BLaER1 (cell line): ENCODE results near the gene DHX16.
A peak's percentile ranks its signal among the peaks of the same experiment; 100 is the strongest.
"Not testable (repeated sequence)": the region's sequence is repeated elsewhere in the genome, so short reads cannot be mapped to it uniquely, and the experiment has no call there.

ENCODE experiments used
- H3K27ac ChIP-seq: shearing (Covaris generic); formaldehyde crosslinking; 2 replicates; pipeline ENCODE4 v1.8.1; 2022
- H3K27me3 ChIP-seq: shearing (Covaris generic); formaldehyde crosslinking; 2 replicates; pipeline ENCODE4 v1.8.1; 2022
- H3K36me3 ChIP-seq: shearing (Covaris generic); formaldehyde crosslinking; 2 replicates; pipeline ENCODE4 v1.8.1; 2022
- H3K4me1 ChIP-seq: shearing (Covaris generic); formaldehyde crosslinking; 2 replicates; pipeline ENCODE4 v1.8.1; 2022
- H3K4me2 ChIP-seq: shearing (Covaris generic); formaldehyde crosslinking; 2 replicates; pipeline ENCODE4 v1.8.1; 2022
- H3K4me3 ChIP-seq: shearing (Covaris generic); formaldehyde crosslinking; 2 replicates; pipeline ENCODE4 v1.8.1; 2022
- H3K9ac ChIP-seq: shearing (Covaris generic); formaldehyde crosslinking; 2 replicates; pipeline ENCODE4 v1.8.1; 2022
- H3K9me3 ChIP-seq: shearing (Covaris generic); formaldehyde crosslinking; 2 replicates; pipeline ENCODE4 v1.8.1; 2022
- H4K20me1 ChIP-seq: shearing (Covaris generic); formaldehyde crosslinking; 2 replicates; pipeline ENCODE4 v1.8.1; 2022
- Cebpa-rat ChIP-seq: shearing (Covaris generic); IDR thresholded peaks from 2 replicates; pipeline ENCODE4 v1.8.1; 2022

DHX16 gene

GRCh38 chr6:30679765-30680535 is 7.1 kb upstream of the DHX16 start:
- Histone ChIP-seq H3K4me3 (peak overlapping the region; percentile 91), H4K20me1 (peaks cover 80% of the 10 kb centered on the region), H3K36me3 (peaks cover 66% of the 10 kb centered on the region), H3K4me1 (peaks cover 59% of the 10 kb centered on the region), H3K27me3 (no peaks in the 10 kb centered on the region), H3K27ac (peak overlapping the region; percentile 100), H3K9ac (peak overlapping the region; percentile 100), H3K4me2 (peak overlapping the region; percentile 95), H3K9me3 (no peaks in the 10 kb centered on the region)
- no peak for TF ChIP-seq Cebpa-rat

GRCh38 chr6:30678964-30679726 is 6.3 kb upstream of the DHX16 start:
- Histone ChIP-seq H3K4me3 (peak overlapping the region; percentile 91), H3K36me3 (peaks cover 64% of the 10 kb centered on the region), H3K4me1 (peaks cover 63% of the 10 kb centered on the region), H3K9ac (peak overlapping the region; percentile 100), H3K9me3 (no peaks in the 10 kb centered on the region), H3K4me2 (peak overlapping the region; percentile 95), H3K27ac (peak overlapping the region; percentile 100), H3K27me3 (no peaks in the 10 kb centered on the region), H4K20me1 (peaks cover 75% of the 10 kb centered on the region)
- TF ChIP-seq Cebpa-rat = no peak

GRCh38 chr6:30676660-30677285 is 4.0 kb upstream of the DHX16 start:
- no peaks in the 10 kb centered on the region for H3K9me3 ChIP-seq
- H3K4me3 ChIP-seq = peak overlapping the region; percentile 40
- H3K27ac ChIP-seq = peak overlapping the region; percentile 45
- H3K36me3 ChIP-seq = peaks cover 59% of the 10 kb centered on the region
- TF ChIP-seq Cebpa-rat = no peak
- no peaks in the 10 kb centered on the region for H3K27me3 ChIP-seq
- H3K9ac ChIP-seq = peak overlapping the region; percentile 66
- peaks cover 78% of the 10 kb centered on the region for H3K4me1 ChIP-seq
- peaks cover 68% of the 10 kb centered on the region for H4K20me1 ChIP-seq
- peak overlapping the region; percentile 95 for H3K4me2 ChIP-seq

GRCh38 chr6:30670760-30671527 is 1.9 kb downstream of the DHX16 start:
- H3K9ac ChIP-seq = peak overlapping the region; percentile 86
- H3K4me3 ChIP-seq = no peak overlapping the region
- no peak overlapping the region for H3K27ac ChIP-seq
- peaks cover 54% of the 10 kb centered on the region for H3K4me1 ChIP-seq
- peak overlapping the region; percentile 93 for H3K4me2 ChIP-seq
- H3K9me3 ChIP-seq = no peaks in the 10 kb centered on the region
- H4K20me1 ChIP-seq = peaks cover 12% of the 10 kb centered on the region; the same call in 1 of the 2 replicates
- no peak for TF ChIP-seq Cebpa-rat
- peaks cover 52% of the 10 kb centered on the region for H3K36me3 ChIP-seq
- H3K27me3 ChIP-seq = no peaks in the 10 kb centered on the region

- peaks cover 95% of the 10 kb centered on the region for H3K36me3 ChIP-seq
These were observed 6.5 kb downstream of the DHX16 start for GRCh38 chr6:30666300-30666699.

GRCh38 chr6:30664994-30665767 is 7.6 kb downstream of the DHX16 start:
- Histone ChIP-seq H4K20me1 (no peaks in the 10 kb centered on the region), H3K4me2 (no peak overlapping the region), H3K4me3 (no peak overlapping the region), H3K4me1 (peaks cover 18% of the 10 kb centered on the region), H3K27me3 (no peaks in the 10 kb centered on the region), H3K36me3 (peaks cover 97% of the 10 kb centered on the region), H3K27ac (no peak overlapping the region), H3K9me3 (no peaks in the 10 kb centered on the region), H3K9ac (no peak overlapping the region)
- TF ChIP-seq Cebpa-rat = no peak

More at GRCh38 chr6:30666300-30666699, 6.5 kb downstream of the DHX16 start:
- H3K27ac ChIP-seq, H3K4me3 ChIP-seq, H3K27me3 ChIP-seq, H4K20me1 ChIP-seq, H3K9me3 ChIP-seq, H3K4me2 ChIP-seq, H3K9ac ChIP-seq: not testable (repeated sequence)
- H3K4me1 ChIP-seq = peaks cover 25% of the 10 kb centered on the region

- H3K27me3 ChIP-seq, H3K4me1 ChIP-seq, H3K9me3 ChIP-seq, H3K27ac ChIP-seq, H3K4me3 ChIP-seq, H3K9ac ChIP-seq, H3K4me2 ChIP-seq, H4K20me1 ChIP-seq: not testable (repeated sequence)
- peaks cover 100% of the 10 kb centered on the region for H3K36me3 ChIP-seq
These were observed 14.9 kb downstream of the DHX16 start for GRCh38 chr6:30657922-30658321.

- no peaks in the 10 kb centered on the region for H3K9me3 ChIP-seq
- peaks cover 100% of the 10 kb centered on the region for H3K36me3 ChIP-seq
- H4K20me1 ChIP-seq = peaks cover 4% of the 10 kb centered on the region; the same call in 1 of the 2 replicates
- H3K4me3 ChIP-seq = no peak overlapping the region
- no peak overlapping the region for H3K4me2 ChIP-seq
- no peaks in the 10 kb centered on the region for H3K4me1 ChIP-seq
- no peak overlapping the region; the same call in 1 of the 2 replicates for H3K9ac ChIP-seq
- no peaks in the 10 kb centered on the region for H3K27me3 ChIP-seq
- H3K27ac ChIP-seq = no peak overlapping the region
- TF ChIP-seq Cebpa-rat = no peak
These were observed 15.4 kb downstream of the DHX16 start for GRCh38 chr6:30657454-30657853.

- no peaks in the 10 kb centered on the region for H3K9me3 ChIP-seq
- peaks cover 5% of the 10 kb centered on the region; the same call in 1 of the 2 replicates for H4K20me1 ChIP-seq
- peaks cover 100% of the 10 kb centered on the region for H3K36me3 ChIP-seq
- H3K27me3 ChIP-seq = no peaks in the 10 kb centered on the region
- H3K4me3 ChIP-seq = no peak overlapping the region
- H3K27ac ChIP-seq = no peak overlapping the region
- H3K9ac ChIP-seq = no peak overlapping the region
- no peak for TF ChIP-seq Cebpa-rat
- no peak overlapping the region for H3K4me2 ChIP-seq
- H3K4me1 ChIP-seq = no peaks in the 10 kb centered on the region
These were observed 16.3 kb downstream of the DHX16 start for GRCh38 chr6:30656513-30656912.
